ENCODE results near the gene DCBLD1. TPM values are rescaled to one million over a fixed set of nuclear protein-coding genes. Genes with fewer than 3 reads are reported as not detected.

Gene DCBLD1
- total and polyA plus RNA-seq, 7 donors: 2.3 to 16.3 (median 6.8) TPM

GRCh38 chr6:117451671-117452070 is 30.8 kb upstream of the DCBLD1 start:
- intact Hi-C loops (cut with DNase I): loop anchor here (1.0 to 2.0 kb wide), 2 partner anchors 105 to 155 kb away; no protein-coding TSS in a partner anchor
- Histone ChIP-seq H3K27ac (no peak overlapping the region), H3K4me1 (peaks cover 0 to 16% (median 0%) of the 10 kb centered on the region in 4 donors), H3K9me3 (no peaks in the 10 kb centered on the region), H3K27me3 (peaks cover 0 to 14% (median 0%) of the 10 kb centered on the region in 3 donors), H3K36me3 (no peaks in the 10 kb centered on the region), H3K4me3 (no peak overlapping the region)
- no peak for TF ChIP-seq POLR2AphosphoS5 (IDR thresholded peaks at IDR 0.05)
- WGBS, 2 donors: 49 to 56% methylated on average over 5 of the region's 5 CpGs
- DNase-seq: no peak

GRCh38 chr6:117456250-117456649 is 26.2 kb upstream of the DCBLD1 start:
- DNase-seq: no peak
- Histone ChIP-seq H3K27me3 (peaks cover 0 to 7% (median 0%) of the 10 kb centered on the region in 3 donors), H3K9me3 (no peaks in the 10 kb centered on the region), H3K36me3 (no peaks in the 10 kb centered on the region), H3K4me3 (no peak overlapping the region), H3K4me1 (no peaks in the 10 kb centered on the region), H3K27ac (no peak overlapping the region)
- WGBS, 2 donors: 18 to 65% methylated on average over 1 of the region's 1 CpG
- intact Hi-C loops (cut with DNase I): no loop called here
- TF ChIP-seq CTCF (IDR thresholded peaks at IDR 0.05) (no peak), EP300 (IDR thresholded peaks at IDR 0.05) (no peak), POLR2A (IDR thresholded peaks at IDR 0.05) (no peak), POLR2AphosphoS5 (IDR thresholded peaks at IDR 0.05) (no peak)

GRCh38 chr6:117456998-117457397 is 25.5 kb upstream of the DCBLD1 start:
- peaks cover 0 to 7% (median 0%) of the 10 kb centered on the region in 3 donors for H3K27me3 ChIP-seq
- H3K4me3 ChIP-seq: no peak overlapping the region
- intact Hi-C loops (cut with DNase I): no loop called here
- TF ChIP-seq CTCF (IDR thresholded peaks at IDR 0.05) (no peak), EP300 (IDR thresholded peaks at IDR 0.05) (no peak), POLR2A (IDR thresholded peaks at IDR 0.05) (no peak), POLR2AphosphoS5 (IDR thresholded peaks at IDR 0.05) (no peak)
- DNase-seq: no peak
- 24 to 74% methylated on average over 5 of the region's 5 CpGs for WGBS, 2 donors
- no peaks in the 10 kb centered on the region for H3K4me1 ChIP-seq
- no peak overlapping the region for H3K27ac ChIP-seq
- H3K9me3 ChIP-seq: no peaks in the 10 kb centered on the region
- H3K36me3 ChIP-seq: no peaks in the 10 kb centered on the region

GRCh38 chr6:117459204-117459944 is 23.1 kb upstream of the DCBLD1 start:
- intact Hi-C loops (cut with DNase I): no loop called here
- Histone ChIP-seq H3K4me3 (no peak overlapping the region), H3K36me3 (no peaks in the 10 kb centered on the region), H3K27ac (no peak overlapping the region), H3K27me3 (no peaks in the 10 kb centered on the region), H3K4me1 (no peaks in the 10 kb centered on the region), H3K9me3 (no peaks in the 10 kb centered on the region)
- no peak for TF ChIP-seq POLR2A (IDR thresholded peaks at IDR 0.05)
- no peak for TF ChIP-seq POLR2AphosphoS5 (IDR thresholded peaks at IDR 0.05)
- no peak for DNase-seq
- 81 to 91% methylated on average over 2 of the region's 2 CpGs for WGBS, 2 donors

- Histone ChIP-seq H3K4me3 (no peak overlapping the region), H3K27me3 (no peaks in the 10 kb centered on the region), H3K9me3 (no peaks in the 10 kb centered on the region), H3K4me1 (no peaks in the 10 kb centered on the region), H3K27ac (no peak overlapping the region), H3K36me3 (no peaks in the 10 kb centered on the region)
- DNase-seq: no peak
- WGBS, 2 donors: 77 to 84% methylated on average over 4 of the region's 4 CpGs
- TF ChIP-seq POLR2A (IDR thresholded peaks at IDR 0.05) (no peak), POLR2AphosphoS5 (IDR thresholded peaks at IDR 0.05) (no peak), CTCF (IDR thresholded peaks at IDR 0.05) (no peak), EP300 (IDR thresholded peaks at IDR 0.05) (no peak)
- intact Hi-C loops (cut with DNase I): no loop called here
These were observed 18.5 kb upstream of the DCBLD1 start for GRCh38 chr6:117463762-117464665.
